ENCODE measurements around the gene OCIAD2.

OCIAD2 gene

DNA sequence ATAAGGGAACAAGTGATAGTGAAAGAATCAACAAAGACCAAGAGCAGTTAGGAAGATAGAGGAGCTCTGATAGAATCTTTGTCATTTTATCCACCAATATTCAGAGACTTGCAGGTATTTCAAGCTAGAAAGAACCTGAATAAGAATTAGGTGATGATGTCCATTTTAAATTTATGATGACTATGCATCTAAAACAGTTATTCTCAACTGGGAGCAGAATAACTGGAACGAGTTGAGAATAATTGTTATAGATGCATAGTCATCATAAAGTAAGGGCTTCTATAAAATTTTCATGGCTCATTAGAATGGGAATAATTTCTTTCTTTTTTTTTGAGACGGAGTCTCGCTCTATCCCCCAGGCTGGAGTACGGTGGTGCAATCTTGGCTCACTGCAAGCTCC lies 69.9 kb downstream of the OCIAD2 start:
- TF ChIP-seq, protein P1, sequence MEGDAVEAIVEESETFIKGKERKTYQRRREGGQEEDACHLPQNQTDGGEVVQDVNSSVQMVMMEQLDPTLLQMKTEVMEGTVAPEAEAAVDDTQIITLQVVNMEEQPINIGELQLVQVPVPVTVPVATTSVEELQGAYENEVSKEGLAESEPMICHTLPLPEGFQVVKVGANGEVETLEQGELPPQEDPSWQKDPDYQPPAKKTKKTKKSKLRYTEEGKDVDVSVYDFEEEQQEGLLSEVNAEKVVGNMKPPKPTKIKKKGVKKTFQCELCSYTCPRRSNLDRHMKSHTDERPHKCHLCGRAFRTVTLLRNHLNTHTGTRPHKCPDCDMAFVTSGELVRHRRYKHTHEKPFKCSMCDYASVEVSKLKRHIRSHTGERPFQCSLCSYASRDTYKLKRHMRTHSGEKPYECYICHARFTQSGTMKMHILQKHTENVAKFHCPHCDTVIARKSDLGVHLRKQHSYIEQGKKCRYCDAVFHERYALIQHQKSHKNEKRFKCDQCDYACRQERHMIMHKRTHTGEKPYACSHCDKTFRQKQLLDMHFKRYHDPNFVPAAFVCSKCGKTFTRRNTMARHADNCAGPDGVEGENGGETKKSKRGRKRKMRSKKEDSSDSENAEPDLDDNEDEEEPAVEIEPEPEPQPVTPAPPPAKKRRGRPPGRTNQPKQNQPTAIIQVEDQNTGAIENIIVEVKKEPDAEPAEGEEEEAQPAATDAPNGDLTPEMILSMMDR (conservative IDR thresholded peaks at IDR 0.05; ENCODE audit: low read depth, low read length): no peak
- DNase-seq (ENCODE audit: low read depth): no peak

More for the DNA sequence above, 69.9 kb downstream of the OCIAD2 start:
- no peak overlapping the region for H3K4me3 ChIP-seq (ENCODE audit: low read length)
